LNCaP clone FGC (cell line): ENCODE data around the gene DDAH1.

Experiments used
- DNase-seq: peaks from one replicate; pipeline ENCODE4 v3.0.0-alpha.2; 2011; ENCODE audit warnings: low read depth
- H3K4me3 ChIP-seq: 2 replicates; pipeline ENCODE4 v1.5.1; 2011; ENCODE audit warnings: mild to moderate bottlenecking, low read depth, low read length, control low read depth
- CTCF ChIP-seq: IDR thresholded peaks from 2 replicates; pipeline ENCODE4 v1.5.1; 2012; ENCODE audit warnings: mild to moderate bottlenecking; ENCODE audit not compliant: control insufficient read depth, insufficient read depth; ENCODE audit errors: extremely low read depth

DDAH1 gene

DNA sequence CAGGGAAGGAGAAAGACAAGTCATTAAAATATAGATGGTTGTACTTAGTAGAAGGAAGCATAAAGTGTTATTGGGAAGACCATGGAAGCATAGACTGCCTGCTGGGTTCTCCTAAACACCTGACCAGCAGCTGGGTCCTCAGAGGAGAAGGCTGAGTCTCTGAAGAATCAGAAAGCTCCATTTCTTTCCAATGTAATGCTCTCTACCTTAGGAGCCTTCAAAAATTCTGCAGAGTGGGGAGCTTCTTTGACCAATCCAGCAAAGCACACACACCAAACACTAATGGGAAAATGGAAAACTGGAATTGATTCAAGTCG, 167.5 kb downstream of the DDAH1 start:
- DNase-seq, result no peak
- no peak overlapping the region for H3K4me3 ChIP-seq
- TF ChIP-seq CTCF, result no peak

- no peak overlapping the region for H3K4me3 ChIP-seq
- TF ChIP-seq CTCF, result no peak
- no peak for DNase-seq
Observed at GRCh38 chr1:85296980-85297379, 168.0 kb downstream of the DDAH1 start.

GRCh38 chr1:85295654-85296053, 169.3 kb downstream of the DDAH1 start:
- TF ChIP-seq CTCF, result no peak
- no peak for DNase-seq
- H3K4me3 ChIP-seq, result no peak overlapping the region

DNA sequence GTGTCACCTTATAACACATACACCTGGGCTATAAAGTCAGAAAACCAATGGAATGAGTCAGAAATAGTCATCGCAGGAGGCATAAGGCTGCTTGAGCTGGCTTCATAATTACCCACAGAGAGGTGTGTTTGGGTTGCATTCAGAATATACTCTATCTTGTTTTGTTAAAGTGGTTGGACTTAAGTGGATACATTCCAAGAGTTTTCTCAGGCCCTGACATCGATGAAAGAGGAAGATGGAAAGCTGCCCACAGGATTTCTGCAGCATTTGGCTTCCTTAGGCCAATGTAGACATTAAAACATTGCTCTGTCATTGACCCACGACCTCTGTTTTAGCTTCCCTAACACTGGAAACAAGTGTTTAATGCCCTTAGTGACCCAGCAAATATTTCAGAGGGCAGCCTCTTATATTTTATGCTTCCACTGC, 169.9 kb downstream of the DDAH1 start:
- no peak overlapping the region for H3K4me3 ChIP-seq
- no peak for TF ChIP-seq CTCF
- DNase-seq, result no peak

DNA sequence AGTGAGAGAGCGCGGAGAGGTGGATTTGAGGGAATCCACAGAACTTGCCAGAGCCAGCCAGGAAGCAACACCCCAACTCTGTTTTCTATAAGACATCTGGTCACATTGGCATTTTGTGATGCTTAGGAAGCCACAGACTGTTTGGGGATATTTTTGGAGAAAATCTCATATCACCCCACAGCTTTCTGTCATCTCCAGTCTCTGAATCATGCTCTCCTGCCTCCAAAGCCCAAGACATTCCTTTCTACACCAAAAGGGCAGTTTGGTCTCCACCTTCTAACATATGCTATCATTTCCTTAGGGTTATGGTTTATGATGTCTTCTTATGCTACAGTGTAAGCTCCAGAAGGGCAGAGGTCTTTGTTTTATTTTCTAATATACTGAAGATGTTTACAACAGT, 174.1 kb downstream of the DDAH1 start:
- DNase-seq, result no peak
- TF ChIP-seq CTCF, result no peak
- H3K4me3 ChIP-seq, result no peak overlapping the region

GRCh38 chr1:85289848-85290335, 175.1 kb downstream of the DDAH1 start:
- no peak overlapping the region for H3K4me3 ChIP-seq
- DNase-seq, result no peak
- no peak for TF ChIP-seq CTCF

DNA sequence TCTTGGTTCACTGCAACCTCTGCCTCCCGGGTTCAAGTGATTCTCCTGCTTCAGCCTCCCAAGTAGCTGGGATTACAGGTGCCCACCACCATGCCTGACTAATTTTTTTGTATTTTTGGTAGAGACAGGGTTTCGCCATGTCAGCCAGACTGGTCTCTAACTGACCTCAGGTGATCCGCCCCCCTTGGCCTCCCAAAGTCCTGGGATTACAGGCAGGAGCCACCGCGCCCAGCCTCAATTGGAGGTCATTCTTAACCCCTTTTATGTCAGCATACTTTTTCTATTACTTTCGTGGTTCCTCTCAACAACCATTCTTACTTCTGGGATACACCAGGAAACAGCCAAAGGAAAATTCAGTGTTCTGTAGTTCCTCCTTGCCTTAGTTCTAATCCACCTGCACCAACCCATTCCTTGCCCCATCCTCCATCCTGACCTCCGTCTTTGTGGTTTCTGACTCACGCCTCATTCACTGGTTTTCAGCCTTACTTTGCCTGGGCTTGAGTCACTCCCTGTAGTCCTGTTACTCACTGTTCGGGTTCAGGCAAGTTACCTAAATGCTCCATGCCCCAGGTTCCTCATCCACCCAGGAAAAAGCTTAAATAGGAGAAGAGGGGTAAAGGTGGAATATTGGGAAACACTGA, 175.6 kb downstream of the DDAH1 start:
- no peak for DNase-seq
- H3K4me3 ChIP-seq, result no peak overlapping the region
- TF ChIP-seq CTCF, result no peak
